IPS-15b (cell line): Measurements from ENCODE around the gene BRD1.

Source experiments
- H3K27me3 ChIP-seq: one replicate; pipeline ENCODE4 v1.6.1; 2013; ENCODE audit warnings: low read length; ENCODE audit not compliant: control insufficient read depth, insufficient read depth
- H3K36me3 ChIP-seq: one replicate; pipeline ENCODE4 v1.6.1; 2013; ENCODE audit warnings: low read length; ENCODE audit not compliant: control insufficient read depth, insufficient read depth
- H3K4me1 ChIP-seq: one replicate; pipeline ENCODE4 v1.6.1; 2013; ENCODE audit warnings: mild to moderate bottlenecking, low read length; ENCODE audit not compliant: control insufficient read depth, insufficient read depth
- H3K4me3 ChIP-seq: one replicate; pipeline ENCODE4 v1.5.1; 2013; ENCODE audit warnings: low read depth, low read length
- H3K9ac ChIP-seq: one replicate; pipeline ENCODE4 v1.6.1; 2013; ENCODE audit warnings: low read depth, mild to moderate bottlenecking, low read length
- H3K9me3 ChIP-seq: one replicate; pipeline ENCODE4 v1.6.1; 2013; ENCODE audit warnings: mild to moderate bottlenecking, low read length; ENCODE audit not compliant: control insufficient read depth, insufficient read depth

Gene BRD1

GRCh38 chr22:49827853-49828598, at the start of gene BRD1:
BRD1 (minus strand) TSS chr22:49827873; CDS start chr22:49824317, 3,556 bp downstream.
- Histone ChIP-seq H3K9me3 (peaks cover 3% of the 10 kb centered on the region), H3K4me1 (no peaks in the 10 kb centered on the region), H3K36me3 (peaks cover 22% of the 10 kb centered on the region), H3K9ac (peak within 1 kb of the TSS; percentile 54), H3K27me3 (no peaks in the 10 kb centered on the region), H3K4me3 (peak within 1 kb of the TSS; percentile 58)

- no peaks in the 10 kb centered on the region for H3K27me3 ChIP-seq
- H3K9me3 ChIP-seq, result peaks cover 4% of the 10 kb centered on the region
- H3K4me1 ChIP-seq, result no peaks in the 10 kb centered on the region
- no peak overlapping the region for H3K9ac ChIP-seq
- H3K36me3 ChIP-seq, result no peaks in the 10 kb centered on the region
- no peak overlapping the region for H3K4me3 ChIP-seq
These were observed 45.7 kb upstream of the BRD1 start for GRCh38 chr22:49873228-49873940.

- no peaks in the 10 kb centered on the region for H3K4me1 ChIP-seq
- peaks cover 4% of the 10 kb centered on the region for H3K9me3 ChIP-seq
- H3K36me3 ChIP-seq, result peaks cover 2% of the 10 kb centered on the region
- H3K27me3 ChIP-seq, result no peaks in the 10 kb centered on the region
- no peak overlapping the region for H3K4me3 ChIP-seq
- H3K9ac ChIP-seq, result no peak overlapping the region
These were observed 44.7 kb upstream of the BRD1 start for GRCh38 chr22:49872347-49872746.

DNA sequence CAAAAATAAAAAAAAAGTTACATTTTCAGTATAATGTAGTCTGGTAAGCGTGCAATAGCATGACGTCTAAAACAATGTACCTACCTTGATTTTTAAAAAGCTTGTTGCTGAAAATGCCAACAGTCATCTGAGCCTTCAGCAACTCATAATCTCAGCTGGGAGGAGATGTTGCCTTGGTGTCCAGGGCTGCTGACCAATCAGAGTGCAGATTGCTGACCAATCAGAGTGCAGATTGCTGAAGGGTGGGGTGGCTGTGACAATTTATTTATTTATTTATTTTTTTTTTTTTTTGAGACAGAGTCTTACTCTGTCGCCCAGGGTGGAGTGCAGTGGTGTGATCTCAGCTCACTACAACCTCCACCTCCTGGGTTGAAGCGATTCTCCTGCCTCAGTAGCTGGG, 43.8 kb upstream of the BRD1 start:
- H3K4me1 ChIP-seq, result no peaks in the 10 kb centered on the region
- peaks cover 4% of the 10 kb centered on the region for H3K9me3 ChIP-seq
- no peak overlapping the region for H3K4me3 ChIP-seq
- peaks cover 2% of the 10 kb centered on the region for H3K36me3 ChIP-seq
- H3K27me3 ChIP-seq, result no peaks in the 10 kb centered on the region
- H3K9ac ChIP-seq, result no peak overlapping the region

DNA sequence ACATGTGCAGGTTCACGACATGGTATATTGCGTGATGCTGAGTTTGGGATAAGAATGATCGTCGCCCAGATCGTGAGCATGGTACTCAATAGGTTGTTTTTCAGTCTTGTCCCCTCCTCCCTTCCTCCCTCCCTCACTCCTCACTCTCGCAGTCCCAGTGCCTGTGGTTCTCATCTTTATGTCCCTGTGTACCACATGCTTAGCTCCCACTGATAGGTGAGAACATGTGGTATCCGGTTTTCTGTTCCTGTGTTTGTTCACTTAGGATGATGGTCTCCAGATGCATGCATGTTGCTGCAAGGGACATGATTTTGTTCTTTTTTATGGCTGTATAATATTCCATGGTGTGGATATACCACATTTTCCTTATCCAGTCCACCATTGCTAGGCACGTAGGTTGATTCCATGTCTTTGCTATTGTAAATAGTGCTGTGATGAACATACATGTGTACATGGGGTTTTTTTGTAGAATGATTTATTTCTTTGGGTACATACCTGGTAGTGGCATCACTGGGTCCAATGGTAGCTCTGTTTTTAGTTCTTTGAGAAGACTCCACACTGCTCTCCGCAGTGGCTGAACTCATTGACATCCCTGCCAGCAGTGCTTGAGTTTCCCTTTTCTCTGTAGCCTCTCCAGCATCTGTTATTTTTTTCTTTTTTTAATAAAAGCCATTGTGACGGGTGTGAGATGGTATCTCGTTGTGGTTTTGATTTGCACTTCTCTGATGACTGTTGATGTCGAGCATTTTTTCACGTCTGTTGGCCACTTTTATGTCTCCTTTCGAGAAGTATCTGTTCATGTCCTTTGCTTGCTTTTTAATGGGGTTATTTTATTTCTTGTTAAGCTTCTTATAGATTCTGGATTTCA, 42.4 kb upstream of the BRD1 start:
- Histone ChIP-seq H3K4me3 (no peak overlapping the region), H3K4me1 (no peaks in the 10 kb centered on the region)

DNA sequence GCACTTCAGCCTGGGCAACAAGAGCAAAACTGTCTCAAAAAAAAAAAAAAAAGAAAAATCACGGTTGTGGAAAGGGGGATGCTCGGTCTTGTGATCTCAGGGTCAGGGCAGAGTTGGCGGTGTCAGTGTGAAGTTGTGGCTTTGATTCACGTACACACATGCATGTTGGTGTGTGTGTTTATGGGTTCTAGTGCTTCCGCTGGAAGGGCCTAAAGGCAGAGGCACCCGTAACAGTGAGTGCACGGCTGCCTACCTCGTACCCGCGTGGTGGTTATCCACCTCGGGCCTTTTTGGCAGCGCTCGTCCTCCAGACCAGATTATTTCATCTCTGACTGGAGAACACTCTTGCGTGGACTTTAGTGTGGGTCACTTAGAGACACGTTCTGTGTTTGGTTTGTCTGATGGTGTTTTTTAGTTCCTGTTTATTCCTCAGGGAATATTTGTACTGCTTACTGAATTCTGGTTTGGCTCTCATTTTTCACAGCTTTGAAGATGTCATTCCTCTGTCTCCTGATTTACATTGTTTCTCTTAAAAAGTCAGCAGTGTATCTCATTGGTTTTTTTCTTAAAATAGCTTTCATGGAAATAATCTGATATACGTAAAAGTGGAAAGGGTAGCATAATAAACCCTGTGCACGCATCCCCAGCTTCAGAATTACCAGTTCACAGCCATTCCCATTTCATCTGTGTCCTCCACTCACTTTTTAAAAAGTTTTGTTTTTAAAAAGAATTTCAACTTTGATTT, 41.6 kb upstream of the BRD1 start:
- Histone ChIP-seq H3K27me3 (no peaks in the 10 kb centered on the region), H3K9me3 (peaks cover 4% of the 10 kb centered on the region), H3K9ac (no peak overlapping the region), H3K4me1 (no peaks in the 10 kb centered on the region), H3K4me3 (no peak overlapping the region), H3K36me3 (peaks cover 2% of the 10 kb centered on the region)

More for the DNA sequence above, 42.4 kb upstream of the BRD1 start:
- Histone ChIP-seq H3K27me3 (no peaks in the 10 kb centered on the region), H3K36me3 (peaks cover 2% of the 10 kb centered on the region), H3K9me3 (peaks cover 4% of the 10 kb centered on the region), H3K9ac (no peak overlapping the region)

DNA sequence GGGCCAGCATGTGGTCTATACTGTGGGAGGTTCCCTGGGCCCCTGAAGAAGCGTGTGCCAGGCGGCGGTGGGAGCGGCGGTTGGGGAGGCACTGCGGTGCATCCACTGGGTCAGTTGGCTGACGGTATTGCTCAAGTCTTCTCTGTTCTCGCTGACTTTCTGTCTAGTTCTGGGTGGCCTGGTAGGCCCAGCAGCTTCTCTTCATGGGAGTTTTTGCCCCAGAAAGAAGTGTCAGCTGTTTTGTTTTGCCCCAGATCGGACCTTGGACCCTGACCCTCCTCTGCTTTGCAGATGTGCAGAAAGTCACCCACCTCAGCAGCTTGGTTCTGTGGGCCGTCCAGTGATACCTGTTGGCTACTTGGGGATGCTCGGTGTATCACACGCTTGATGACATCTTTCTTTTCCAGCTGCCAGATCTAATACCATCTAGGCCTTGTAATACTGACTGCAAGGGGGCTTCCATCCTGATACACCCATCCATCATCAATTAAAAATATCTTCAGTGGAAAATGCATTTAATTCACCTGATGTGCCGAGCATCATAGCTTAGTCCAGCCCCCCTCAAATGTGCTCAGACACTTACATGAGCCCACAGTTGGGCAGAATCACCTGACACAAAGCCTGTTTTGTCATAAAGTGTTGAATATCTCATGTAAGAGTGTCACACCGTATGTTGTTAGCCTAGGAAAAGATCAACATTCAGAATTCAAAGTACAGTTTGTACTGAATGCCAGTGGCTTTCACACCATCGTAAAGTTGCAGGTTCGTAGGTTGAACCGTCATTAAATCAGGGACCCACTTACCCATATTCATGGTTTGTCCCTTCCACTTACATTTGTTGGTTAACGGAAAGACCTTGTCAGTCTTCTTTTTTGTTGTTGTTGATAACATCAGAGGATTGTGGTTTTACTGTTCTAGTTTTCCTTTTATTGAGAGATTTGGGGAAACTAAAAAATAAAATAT, 39.9 kb upstream of the BRD1 start:
- no peak overlapping the region for H3K4me3 ChIP-seq
- peaks cover 2% of the 10 kb centered on the region for H3K36me3 ChIP-seq
- peaks cover 4% of the 10 kb centered on the region for H3K9me3 ChIP-seq

DNA sequence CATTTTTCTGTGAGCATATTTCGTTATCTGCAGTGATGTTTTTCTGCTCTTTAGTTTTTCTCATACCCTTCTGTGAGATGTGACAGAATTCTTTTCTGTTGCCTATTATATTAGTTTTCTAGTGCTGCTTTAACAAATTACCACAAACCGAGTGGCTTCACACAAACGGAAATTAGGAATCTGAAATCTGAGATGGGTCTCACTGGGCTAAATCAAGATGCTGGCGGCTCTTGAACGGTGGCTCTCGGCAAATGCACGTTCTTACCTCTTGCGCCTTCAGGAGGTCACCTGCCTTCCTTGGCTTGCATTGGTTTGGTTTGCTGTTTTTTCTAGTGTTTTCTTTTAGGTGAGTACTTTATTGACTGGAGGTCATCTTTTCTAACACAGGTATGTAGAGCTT, 39.0 kb upstream of the BRD1 start:
- Histone ChIP-seq H3K36me3 (peaks cover 2% of the 10 kb centered on the region), H3K9me3 (peaks cover 4% of the 10 kb centered on the region), H3K9ac (no peak overlapping the region), H3K4me3 (no peak overlapping the region), H3K4me1 (no peaks in the 10 kb centered on the region), H3K27me3 (no peaks in the 10 kb centered on the region)

More for the DNA sequence above, 39.9 kb upstream of the BRD1 start:
- H3K4me1 ChIP-seq, result no peaks in the 10 kb centered on the region
- no peaks in the 10 kb centered on the region for H3K27me3 ChIP-seq
- H3K9ac ChIP-seq, result no peak overlapping the region

GRCh38 chr22:49866134-49866533, 38.5 kb upstream of the BRD1 start:
- Histone ChIP-seq H3K4me1 (no peaks in the 10 kb centered on the region), H3K9ac (no peak overlapping the region), H3K9me3 (peaks cover 4% of the 10 kb centered on the region), H3K27me3 (no peaks in the 10 kb centered on the region), H3K36me3 (peaks cover 2% of the 10 kb centered on the region), H3K4me3 (no peak overlapping the region)

- Histone ChIP-seq H3K9me3 (peaks cover 4% of the 10 kb centered on the region), H3K27me3 (no peaks in the 10 kb centered on the region), H3K9ac (no peak overlapping the region)
These were observed 37.5 kb upstream of the BRD1 start for GRCh38 chr22:49865156-49865555.

More at GRCh38 chr22:49865156-49865555, 37.5 kb upstream of the BRD1 start:
- H3K4me1 ChIP-seq, result no peaks in the 10 kb centered on the region
- no peak overlapping the region for H3K4me3 ChIP-seq
- H3K36me3 ChIP-seq, result peaks cover 2% of the 10 kb centered on the region
